SU-DHL-6 (cell line): ENCODE measurements around the gene CDYL2.

Source experiments
- H2AFZ ChIP-seq: fragments of 200-600 bp; sonication (generic); 2 replicates; pipeline ENCODE4 v1.6.1; 2014; ENCODE audit warnings: low read depth, mild to moderate bottlenecking, moderate library complexity, mixed read lengths, antibody characterized with exemption, low read length; ENCODE audit not compliant: severe bottlenecking
- H3F3A ChIP-seq: fragments of 200-600 bp; shearing (Covaris generic); 2 replicates; pipeline ENCODE4 v1.6.0; 2016; ENCODE audit warnings: antibody characterized with exemption, mild to moderate bottlenecking; ENCODE audit not compliant: insufficient read depth
- H3K27ac ChIP-seq: fragments of 200-600 bp; sonication (generic); 2 replicates; pipeline ENCODE4 v1.5.1; 2016; ENCODE audit warnings: low read depth, mild to moderate bottlenecking, low read length, moderate library complexity, mixed read lengths
- H3K27me3 ChIP-seq: fragments of 200-600 bp; sonication (generic), shearing (Covaris generic); 2 replicates; pipeline ENCODE4 v1.6.0; 2014; ENCODE audit warnings: mild to moderate bottlenecking, low read length
- H3K36me3 ChIP-seq: fragments of 200-600 bp; sonication (generic); 2 replicates; pipeline ENCODE4 v1.6.1; 2014; ENCODE audit warnings: mild to moderate bottlenecking, low read length, mixed read lengths
- H3K4me2 ChIP-seq: fragments of 300-600, 200-600 bp; shearing (Covaris generic), sonication (generic); 2 replicates; pipeline ENCODE4 v1.6.0; 2014; ENCODE audit warnings: low read length, low read depth, mild to moderate bottlenecking; ENCODE audit not compliant: poor library complexity, severe bottlenecking
- H3K4me3 ChIP-seq: fragments of 200-600 bp; sonication (generic); 2 replicates; pipeline ENCODE4 v1.5.1; 2014; ENCODE audit warnings: antibody characterized with exemption, low read length, mild to moderate bottlenecking, mixed read lengths; ENCODE audit not compliant: insufficient read depth, poor library complexity, severe bottlenecking
- H3K79me2 ChIP-seq: fragments of 200-600 bp; sonication (generic); 2 replicates; pipeline ENCODE4 v1.6.1; 2014; ENCODE audit warnings: mild to moderate bottlenecking, low read length, moderate library complexity; ENCODE audit not compliant: insufficient read depth
- H3K9ac ChIP-seq: fragments of 200-600 bp; sonication (generic); 2 replicates; pipeline ENCODE4 v1.7.0; 2014; ENCODE audit warnings: mild to moderate bottlenecking, low read length
- H3K9me2 ChIP-seq: fragments of 200-600 bp; sonication (generic); replicated peaks from 2 replicates; pipeline ENCODE4 v1.6.1; 2014; ENCODE audit warnings: low read length; ENCODE audit not compliant: insufficient read depth
- H3K9me3 ChIP-seq: fragments of 200-600 bp; sonication (generic); 2 replicates; pipeline ENCODE4 v1.6.1; 2014; ENCODE audit warnings: low read length, mixed read lengths; ENCODE audit not compliant: insufficient read depth
- H4K20me1 ChIP-seq: fragments of 200-600 bp; sonication (generic); 2 replicates; pipeline ENCODE4 v1.6.1; 2014; ENCODE audit warnings: low read depth, mild to moderate bottlenecking, antibody characterized with exemption, low read length, moderate library complexity, mixed read lengths
- CTCF ChIP-seq: fragments of 200-600 bp; sonication (generic); IDR thresholded peaks from one replicate; pipeline ENCODE4 v1.5.1; 2017; ENCODE audit warnings: antibody characterized with exemption, mild to moderate bottlenecking, low read length, moderate library complexity; ENCODE audit not compliant: insufficient read depth, poor library complexity, severe bottlenecking
- EZH2phosphoT487 ChIP-seq: fragments of 200-600 bp; sonication (generic), shearing (Covaris generic); conservative IDR thresholded peaks from 2 replicates; pipeline ENCODE4 v1.6.1; 2018; ENCODE audit warnings: mild to moderate bottlenecking, antibody characterized with exemption, low read length, moderate library complexity, mixed read lengths

The CDYL2 gene

GRCh38 chr16:80610481-80611156 is 193.8 kb downstream of the CDYL2 start:
- Histone ChIP-seq H2AFZ (no peak overlapping the region), H3K36me3 (no peaks in the 10 kb centered on the region), H3K4me2 (no peak overlapping the region), H3K9ac (no peak overlapping the region), H3K79me2 (no peaks in the 10 kb centered on the region), H3K27me3 (no peaks in the 10 kb centered on the region), H4K20me1 (no peaks in the 10 kb centered on the region), H3K4me3 (no peak overlapping the region), H3K27ac (no peak overlapping the region), H3F3A (no peaks in the 10 kb centered on the region), H3K9me3 (no peaks in the 10 kb centered on the region), H3K9me2 (no peaks in the 10 kb centered on the region)
- TF ChIP-seq EZH2phosphoT487, result no peak
- TF ChIP-seq CTCF, result no peak

DNA sequence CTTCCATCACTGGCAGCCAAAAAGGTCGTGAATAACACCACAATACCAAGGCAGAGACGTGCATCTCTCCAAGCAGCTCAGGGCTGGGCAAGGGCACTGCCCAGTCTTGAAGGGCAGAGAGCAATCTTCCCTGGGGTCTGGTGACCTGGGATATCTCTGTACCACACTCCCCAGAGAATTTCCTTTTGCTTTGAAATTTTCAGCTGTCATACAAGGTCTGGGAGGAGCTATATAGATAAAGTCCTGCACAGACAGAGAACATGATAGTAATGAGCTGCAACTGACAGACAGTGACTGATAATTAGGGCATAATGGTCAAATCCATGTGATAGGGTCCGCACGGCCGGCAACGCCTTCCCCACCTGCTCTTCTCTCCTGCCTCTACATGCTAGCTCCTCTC is 195.5 kb downstream of the CDYL2 start:
- no peaks in the 10 kb centered on the region for H3K27me3 ChIP-seq
- no peaks in the 10 kb centered on the region for H4K20me1 ChIP-seq
- no peaks in the 10 kb centered on the region for H3K79me2 ChIP-seq
- no peaks in the 10 kb centered on the region for H3K9me3 ChIP-seq
- H2AFZ ChIP-seq, result no peak overlapping the region
- no peak overlapping the region for H3K4me3 ChIP-seq
- H3F3A ChIP-seq, result no peaks in the 10 kb centered on the region
- no peaks in the 10 kb centered on the region for H3K9me2 ChIP-seq
- no peak overlapping the region for H3K9ac ChIP-seq
- no peak overlapping the region for H3K4me2 ChIP-seq
- no peak overlapping the region for H3K27ac ChIP-seq
- no peak for TF ChIP-seq EZH2phosphoT487
- no peak for TF ChIP-seq CTCF
- H3K36me3 ChIP-seq, result no peaks in the 10 kb centered on the region

GRCh38 chr16:80607204-80607603 is 197.2 kb downstream of the CDYL2 start:
- Histone ChIP-seq H3K9me2 (no peaks in the 10 kb centered on the region), H3K9me3 (no peaks in the 10 kb centered on the region), H3K4me3 (no peak overlapping the region)

More at GRCh38 chr16:80607204-80607603, 197.2 kb downstream of the CDYL2 start:
- no peaks in the 10 kb centered on the region for H3K27me3 ChIP-seq
- H3K36me3 ChIP-seq, result no peaks in the 10 kb centered on the region
- H3K27ac ChIP-seq, result no peak overlapping the region
- H3K79me2 ChIP-seq, result no peaks in the 10 kb centered on the region
- no peaks in the 10 kb centered on the region for H4K20me1 ChIP-seq
- no peak for TF ChIP-seq CTCF
- TF ChIP-seq EZH2phosphoT487, result no peak
- no peaks in the 10 kb centered on the region for H3F3A ChIP-seq
- H2AFZ ChIP-seq, result no peak overlapping the region
- no peak overlapping the region for H3K9ac ChIP-seq
- H3K4me2 ChIP-seq, result no peak overlapping the region
